ENCODE results near the gene RBBP8.

The RBBP8 gene

DNA sequence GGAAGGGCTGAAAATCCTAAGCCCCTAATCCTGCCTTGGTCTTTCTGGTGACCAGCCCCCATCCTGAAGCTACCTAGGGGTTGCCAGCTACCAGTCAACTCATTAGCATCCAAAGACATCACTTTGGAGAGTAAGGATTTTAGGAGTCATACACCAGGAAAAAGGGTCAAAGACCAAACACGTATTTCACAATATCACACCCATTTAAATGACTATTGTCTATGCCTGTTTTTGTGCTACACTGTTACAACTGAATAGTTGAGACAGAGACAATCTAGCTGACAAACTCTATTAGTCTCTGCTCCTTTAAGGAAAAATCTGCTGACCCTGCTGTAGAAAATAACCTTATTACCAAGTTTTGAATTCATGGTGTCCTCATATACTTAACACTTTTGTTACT, 21.0 kb upstream of the RBBP8 start:
- Histone ChIP-seq H3K4me3 (ENCODE audit: low read depth, low read length) (no peak overlapping the region), H3K36me3 (no peaks in the 10 kb centered on the region), H3K27me3 (no peaks in the 10 kb centered on the region), H3K9me3 (no peaks in the 10 kb centered on the region), H3K4me1 (no peaks in the 10 kb centered on the region)
- TF ChIP-seq, protein P1, sequence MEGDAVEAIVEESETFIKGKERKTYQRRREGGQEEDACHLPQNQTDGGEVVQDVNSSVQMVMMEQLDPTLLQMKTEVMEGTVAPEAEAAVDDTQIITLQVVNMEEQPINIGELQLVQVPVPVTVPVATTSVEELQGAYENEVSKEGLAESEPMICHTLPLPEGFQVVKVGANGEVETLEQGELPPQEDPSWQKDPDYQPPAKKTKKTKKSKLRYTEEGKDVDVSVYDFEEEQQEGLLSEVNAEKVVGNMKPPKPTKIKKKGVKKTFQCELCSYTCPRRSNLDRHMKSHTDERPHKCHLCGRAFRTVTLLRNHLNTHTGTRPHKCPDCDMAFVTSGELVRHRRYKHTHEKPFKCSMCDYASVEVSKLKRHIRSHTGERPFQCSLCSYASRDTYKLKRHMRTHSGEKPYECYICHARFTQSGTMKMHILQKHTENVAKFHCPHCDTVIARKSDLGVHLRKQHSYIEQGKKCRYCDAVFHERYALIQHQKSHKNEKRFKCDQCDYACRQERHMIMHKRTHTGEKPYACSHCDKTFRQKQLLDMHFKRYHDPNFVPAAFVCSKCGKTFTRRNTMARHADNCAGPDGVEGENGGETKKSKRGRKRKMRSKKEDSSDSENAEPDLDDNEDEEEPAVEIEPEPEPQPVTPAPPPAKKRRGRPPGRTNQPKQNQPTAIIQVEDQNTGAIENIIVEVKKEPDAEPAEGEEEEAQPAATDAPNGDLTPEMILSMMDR (IDR thresholded peaks at IDR 0.05; ENCODE audit: low read depth, low read length) = no peak
- no peak for DNase-seq

- Histone ChIP-seq H3K4me3 (ENCODE audit: low read depth, low read length) (no peak overlapping the region), H3K27me3 (no peaks in the 10 kb centered on the region), H3K9me3 (no peaks in the 10 kb centered on the region), H3K36me3 (no peaks in the 10 kb centered on the region), H3K4me1 (no peaks in the 10 kb centered on the region)
- no peak for DNase-seq
- TF ChIP-seq, protein P1 (IDR thresholded peaks at IDR 0.05; ENCODE audit: low read depth, low read length) = no peak
These were observed 20.3 kb upstream of the RBBP8 start for GRCh38 chr18:22912835-22913234.

- DNase-seq = no peak
- TF ChIP-seq, protein P1 (IDR thresholded peaks at IDR 0.05; ENCODE audit: low read depth, low read length) = no peak
- Histone ChIP-seq H3K36me3 (no peaks in the 10 kb centered on the region), H3K27me3 (no peaks in the 10 kb centered on the region), H3K4me1 (no peaks in the 10 kb centered on the region), H3K4me3 (ENCODE audit: low read depth, low read length) (no peak overlapping the region), H3K9me3 (no peaks in the 10 kb centered on the region)
These were observed 19.3 kb upstream of the RBBP8 start for GRCh38 chr18:22913861-22914260.

GRCh38 chr18:22914633-22915032, 18.5 kb upstream of the RBBP8 start:
- Histone ChIP-seq H3K4me1 (no peaks in the 10 kb centered on the region), H3K9me3 (no peaks in the 10 kb centered on the region), H3K27me3 (no peaks in the 10 kb centered on the region), H3K4me3 (ENCODE audit: low read depth, low read length) (no peak overlapping the region), H3K36me3 (no peaks in the 10 kb centered on the region)
- DNase-seq = no peak
- TF ChIP-seq, protein P1 (IDR thresholded peaks at IDR 0.05; ENCODE audit: low read depth, low read length) = no peak

DNA sequence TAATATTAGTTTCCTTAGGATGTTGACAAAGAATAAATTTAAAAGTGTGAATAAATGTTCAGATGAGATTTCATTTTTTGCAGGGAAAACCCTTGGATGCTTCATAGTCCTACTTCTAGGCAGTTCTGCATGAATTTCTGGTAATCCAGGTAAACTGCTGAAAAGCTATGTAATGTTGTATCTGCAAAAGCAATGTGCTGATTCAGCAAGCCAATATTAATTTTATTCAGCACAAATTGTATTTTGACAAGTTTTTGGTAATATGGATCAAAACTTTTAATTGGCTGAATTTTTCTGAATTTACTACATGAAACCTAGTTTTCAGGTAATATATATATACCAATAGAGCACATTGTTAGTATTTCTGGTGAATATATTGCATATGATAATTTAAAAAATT, 17.8 kb upstream of the RBBP8 start:
- Histone ChIP-seq H3K4me1 (no peaks in the 10 kb centered on the region), H3K9me3 (no peaks in the 10 kb centered on the region)
- TF ChIP-seq, protein P1 (IDR thresholded peaks at IDR 0.05; ENCODE audit: low read depth, low read length) = no peak

GRCh38 chr18:22921772-22922171, 11.4 kb upstream of the RBBP8 start:
- Histone ChIP-seq H3K27me3 (no peaks in the 10 kb centered on the region), H3K9me3 (no peaks in the 10 kb centered on the region), H3K4me3 (ENCODE audit: low read depth, low read length) (no peak overlapping the region), H3K36me3 (no peaks in the 10 kb centered on the region), H3K4me1 (no peaks in the 10 kb centered on the region)
- TF ChIP-seq, protein P1 (IDR thresholded peaks at IDR 0.05; ENCODE audit: low read depth, low read length) = no peak
- DNase-seq = no peak

More for the DNA sequence above, 17.8 kb upstream of the RBBP8 start:
- Histone ChIP-seq H3K27me3 (no peaks in the 10 kb centered on the region), H3K36me3 (no peaks in the 10 kb centered on the region), H3K4me3 (ENCODE audit: low read depth, low read length) (no peak overlapping the region)
- no peak for DNase-seq

All from BE2C (cell line).